HG03175 (cell line): ENCODE data around the gene KMT2E.
A peak's percentile ranks its signal among the peaks of the same experiment; 100 is the strongest.

Source experiments
- ATAC-seq: cut with Tn5 transposase; IDR thresholded peaks from one replicate; pipeline ENCODE4 v1.9.1; 2021; ENCODE audit warnings: mild to moderate bottlenecking, moderate library complexity; ENCODE audit not compliant: unreplicated experiment

The KMT2E gene

GRCh38 chr7:105068886-105069285 is 54.9 kb downstream of the KMT2E start:
- no peak for ATAC-seq

- ATAC-seq = no peak
These were observed 59.1 kb downstream of the KMT2E start for GRCh38 chr7:105073143-105073542.

- ATAC-seq = no peak
These were observed 65.3 kb downstream of the KMT2E start for GRCh38 chr7:105079348-105079747.

GRCh38 chr7:105084581-105084980 is 70.6 kb downstream of the KMT2E start:
- ATAC-seq = no peak

- no peak for ATAC-seq
These were observed 72.8 kb downstream of the KMT2E start for GRCh38 chr7:105086850-105087249.

GRCh38 chr7:105087981-105088380 is 74.0 kb downstream of the KMT2E start:
- ATAC-seq = no peak

GRCh38 chr7:105088456-105088855 is 74.5 kb downstream of the KMT2E start:
- ATAC-seq = no peak

GRCh38 chr7:105094966-105095365 is 81.0 kb downstream of the KMT2E start:
- ATAC-seq = no peak

GRCh38 chr7:105096306-105096705 is 82.3 kb downstream of the KMT2E start:
- no peak for ATAC-seq

- no peak for ATAC-seq
These were observed 83.6 kb downstream of the KMT2E start for GRCh38 chr7:105097619-105098018.

- peak; percentile 56 for ATAC-seq
These were observed 85.0 kb downstream of the KMT2E start for GRCh38 chr7:105098863-105099515.

- ATAC-seq = peak; percentile 59
These were observed 87.9 kb downstream of the KMT2E start for GRCh38 chr7:105101864-105102263.

- no peak for ATAC-seq
These were observed 88.8 kb downstream of the KMT2E start for GRCh38 chr7:105102557-105103352.

GRCh38 chr7:105105579-105105978 is 91.6 kb downstream of the KMT2E start:
- ATAC-seq = no peak

- ATAC-seq = no peak
These were observed 92.5 kb downstream of the KMT2E start for GRCh38 chr7:105106473-105106872.

- no peak for ATAC-seq
These were observed 93.5 kb downstream of the KMT2E start for GRCh38 chr7:105107458-105107857.

GRCh38 chr7:105112440-105113418 is 98.7 kb downstream of the KMT2E start:
- no peak for ATAC-seq

GRCh38 chr7:105118612-105119600 is 104.9 kb downstream of the KMT2E start:
- ATAC-seq = no peak

GRCh38 chr7:105122619-105123018 is 108.6 kb downstream of the KMT2E start:
- no peak for ATAC-seq

- no peak for ATAC-seq
These were observed 111.7 kb downstream of the KMT2E start for GRCh38 chr7:105125745-105126144.
